ENCODE measurements around the gene CDKAL1. TPM values are rescaled to one million over a fixed set of nuclear protein-coding genes. Genes with fewer than 3 reads are reported as not detected.
"Not testable (repeated sequence)": the region's sequence is repeated elsewhere in the genome, so short reads cannot be mapped to it uniquely, and the experiment has no call there.

The CDKAL1 gene
- total RNA-seq, 4 donors from 2014 or later = 10.1 to 22.0 (median 12.5) TPM

- Histone ChIP-seq H3K4me1 (no peaks in the 10 kb centered on the region), H3K27me3 (no peaks in the 10 kb centered on the region), H3K9me3 (no peaks in the 10 kb centered on the region), H3K27ac (no peak overlapping the region), H3K36me3 (no peaks in the 10 kb centered on the region), H3K4me3 (no peak overlapping the region)
- TF ChIP-seq CTCF (IDR thresholded peaks at IDR 0.05) = no peak
- no peak for TF ChIP-seq POLR2A (IDR thresholded peaks at IDR 0.05)
- TF ChIP-seq POLR2AphosphoS5 (IDR thresholded peaks at IDR 0.05) = no peak
- no peak for TF ChIP-seq EP300 (IDR thresholded peaks at IDR 0.05)
- DNase-seq (ENCODE audit: low spot score in 2 of 2) = no peak
- WGBS = 82% methylated on average over 2 of the region's 2 CpGs
These were observed 105.9 kb downstream of the CDKAL1 start for GRCh38 chr6:20640181-20640580.

GRCh38 chr6:20642441-20642840 lies 108.2 kb downstream of the CDKAL1 start:
- Histone ChIP-seq H3K4me1 (no peaks in the 10 kb centered on the region), H3K4me3 (no peak overlapping the region), H3K27ac (no peak overlapping the region), H3K9me3 (no peaks in the 10 kb centered on the region), H3K36me3 (no peaks in the 10 kb centered on the region), H3K27me3 (no peaks in the 10 kb centered on the region)
- no peak for DNase-seq (ENCODE audit: low spot score in 2 of 2)
- WGBS = 95% methylated on average over 4 of the region's 4 CpGs
- no peak for TF ChIP-seq CTCF (IDR thresholded peaks at IDR 0.05)
- no peak for TF ChIP-seq POLR2A (IDR thresholded peaks at IDR 0.05)
- no peak for TF ChIP-seq POLR2AphosphoS5 (IDR thresholded peaks at IDR 0.05)
- TF ChIP-seq EP300 (IDR thresholded peaks at IDR 0.05) = no peak

- no peak overlapping the region for H3K27ac ChIP-seq
- DNase-seq (ENCODE audit: low spot score in 2 of 2) = no peak
- no peaks in the 10 kb centered on the region for H3K4me1 ChIP-seq
- TF ChIP-seq CTCF (IDR thresholded peaks at IDR 0.05) = no peak
- TF ChIP-seq POLR2A (IDR thresholded peaks at IDR 0.05) = no peak
- TF ChIP-seq POLR2AphosphoS5 (IDR thresholded peaks at IDR 0.05) = no peak
- no peak for TF ChIP-seq EP300 (IDR thresholded peaks at IDR 0.05)
- 87% methylated on average over 5 of the region's 5 CpGs for WGBS
- H3K36me3 ChIP-seq = no peaks in the 10 kb centered on the region
- H3K27me3 ChIP-seq = no peaks in the 10 kb centered on the region
- H3K4me3 ChIP-seq = no peak overlapping the region
- H3K9me3 ChIP-seq = no peaks in the 10 kb centered on the region
These were observed 110.6 kb downstream of the CDKAL1 start for GRCh38 chr6:20644667-20645370.

GRCh38 chr6:20645572-20645971 lies 111.3 kb downstream of the CDKAL1 start:
- H3K4me1 ChIP-seq; H3K36me3 ChIP-seq; DNase-seq (ENCODE audit: low spot score in 2 of 2); H3K4me3 ChIP-seq; H3K9me3 ChIP-seq; H3K27ac ChIP-seq; H3K27me3 ChIP-seq: not testable (repeated sequence)
- 81% methylated on average over 6 of the region's 6 CpGs for WGBS

- Histone ChIP-seq H3K4me1 (no peaks in the 10 kb centered on the region), H3K27ac (no peak overlapping the region), H3K36me3 (no peaks in the 10 kb centered on the region), H3K9me3 (no peaks in the 10 kb centered on the region), H3K4me3 (no peak overlapping the region), H3K27me3 (no peaks in the 10 kb centered on the region)
- 100% methylated on average over 1 of the region's 1 CpG for WGBS
- TF ChIP-seq POLR2A (IDR thresholded peaks at IDR 0.05) (no peak), POLR2AphosphoS5 (IDR thresholded peaks at IDR 0.05) (no peak)
- no peak for DNase-seq (ENCODE audit: low spot score in 2 of 2)
These were observed 113.3 kb downstream of the CDKAL1 start for GRCh38 chr6:20647585-20647984.

GRCh38 chr6:20649696-20650470 lies 115.6 kb downstream of the CDKAL1 start:
- 93% methylated on average over 7 of the region's 7 CpGs for WGBS
- H3K4me3 ChIP-seq; H3K4me1 ChIP-seq; H3K27ac ChIP-seq; H3K36me3 ChIP-seq; H3K9me3 ChIP-seq; DNase-seq (ENCODE audit: low spot score in 2 of 2); H3K27me3 ChIP-seq: not testable (repeated sequence)
